Epithelial cell of esophagus (primary cell): ENCODE data around the gene CTBP2.

Source experiments
- DNase-seq: peaks from one replicate; pipeline ENCODE4 v3.0.0; 2010; ENCODE audit warnings: low read depth
- H3K4me3 ChIP-seq: 2 replicates; pipeline ENCODE4 v1.5.1; 2011; ENCODE audit warnings: mild to moderate bottlenecking, low read length, control low read depth
- CTCF ChIP-seq: IDR thresholded peaks from 2 replicates; pipeline ENCODE4 v1.5.1; 2011; ENCODE audit warnings: low read depth, mild to moderate bottlenecking, low read length, control low read depth, inconsistent platforms; ENCODE audit not compliant: insufficient read depth; ENCODE audit errors: missing control alignments

Gene CTBP2

DNA sequence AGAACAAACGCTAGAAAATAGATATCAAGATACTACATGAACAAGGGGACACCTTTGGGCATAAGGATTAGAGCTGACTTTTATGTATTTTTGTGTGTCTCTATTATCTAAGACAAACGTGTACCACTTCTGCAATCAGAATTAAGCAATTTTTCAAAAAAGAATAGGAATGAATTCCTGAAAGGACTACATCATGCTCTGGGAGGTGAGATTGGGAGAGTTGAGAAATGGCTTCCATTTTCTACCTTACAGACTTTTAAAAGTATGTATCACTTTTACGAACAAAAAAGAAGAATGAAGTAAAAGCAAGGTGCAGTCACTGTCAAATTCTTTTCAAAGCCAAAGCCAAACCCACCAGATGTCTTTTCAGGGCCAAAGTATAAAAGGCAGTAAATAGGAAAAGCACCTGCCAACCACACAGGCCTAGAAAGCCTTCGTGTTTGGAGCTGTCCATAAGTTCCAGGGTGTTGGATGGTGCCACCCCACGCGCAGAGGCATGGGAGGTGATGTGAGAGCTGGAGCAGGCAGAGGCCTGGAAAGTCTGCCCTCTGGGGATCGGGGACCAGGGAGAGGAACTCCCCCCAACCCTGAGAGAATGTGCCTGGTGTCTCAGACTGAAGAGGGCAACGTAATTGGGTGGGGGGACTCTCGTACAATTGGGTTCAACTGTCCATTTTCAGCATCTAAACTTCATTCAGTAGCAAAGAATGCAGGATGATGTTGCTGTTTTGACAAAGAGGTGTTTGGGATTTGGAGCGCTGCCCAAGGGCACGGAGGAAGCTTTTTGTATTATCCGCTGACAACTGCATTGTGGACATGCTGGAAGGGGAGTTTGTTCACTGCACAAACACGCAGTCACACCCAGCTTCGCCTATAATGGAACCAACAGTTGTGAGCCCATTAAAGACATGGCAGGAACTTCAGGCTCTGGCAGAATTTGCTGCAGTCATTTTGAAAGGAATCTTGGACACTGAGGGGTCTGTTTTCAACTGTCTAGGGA is 17.6 kb upstream of the CTBP2 start:
- DNase-seq = no peak
- H3K4me3 ChIP-seq = no peak overlapping the region
- no peak for TF ChIP-seq CTCF

- TF ChIP-seq CTCF = no peak
- no peak for DNase-seq
- no peak overlapping the region for H3K4me3 ChIP-seq
These were observed 15.4 kb upstream of the CTBP2 start for GRCh38 chr10:125175807-125176206.

DNA sequence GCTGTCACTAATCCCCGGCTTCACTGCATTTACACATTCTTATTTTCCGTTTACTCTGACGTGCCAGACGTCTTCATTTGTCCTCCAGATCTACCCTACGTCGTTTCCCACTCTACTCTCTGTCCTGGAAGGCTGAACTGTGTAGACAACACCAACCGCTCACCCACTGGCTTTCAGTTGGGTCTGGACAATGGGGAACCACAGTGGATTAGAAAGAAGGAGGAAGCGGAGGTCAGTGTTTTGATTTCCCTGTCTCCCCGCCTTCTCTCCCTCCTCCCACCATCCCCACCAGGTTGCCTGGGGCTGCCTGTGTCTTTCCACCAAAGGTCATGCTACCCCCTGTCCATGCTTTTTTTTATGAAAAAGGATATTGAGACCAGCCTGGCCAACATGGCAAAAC is 14.0 kb upstream of the CTBP2 start:
- no peak overlapping the region for H3K4me3 ChIP-seq
- no peak for TF ChIP-seq CTCF
- DNase-seq = no peak

DNA sequence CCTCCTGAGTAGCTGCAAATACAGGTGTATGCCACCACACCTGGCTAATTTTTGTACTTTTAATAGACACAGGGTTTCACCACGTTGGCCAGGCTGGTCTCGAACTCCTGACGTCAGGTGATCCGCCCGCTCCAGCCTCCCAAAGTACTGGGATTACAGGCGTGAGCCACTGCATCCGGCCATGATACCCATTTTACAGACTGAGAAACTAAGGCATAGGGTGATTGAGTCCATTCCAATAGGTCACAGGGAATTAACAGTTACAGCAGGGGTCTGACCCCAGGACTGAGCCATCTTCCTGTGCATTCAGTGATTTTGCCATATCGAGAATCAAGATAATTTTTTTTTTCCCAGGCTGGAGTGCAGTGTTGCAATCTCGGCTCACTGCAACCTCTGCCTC is 12.3 kb upstream of the CTBP2 start:
- no peak for TF ChIP-seq CTCF
- H3K4me3 ChIP-seq = no peak overlapping the region
- DNase-seq = no peak

DNA sequence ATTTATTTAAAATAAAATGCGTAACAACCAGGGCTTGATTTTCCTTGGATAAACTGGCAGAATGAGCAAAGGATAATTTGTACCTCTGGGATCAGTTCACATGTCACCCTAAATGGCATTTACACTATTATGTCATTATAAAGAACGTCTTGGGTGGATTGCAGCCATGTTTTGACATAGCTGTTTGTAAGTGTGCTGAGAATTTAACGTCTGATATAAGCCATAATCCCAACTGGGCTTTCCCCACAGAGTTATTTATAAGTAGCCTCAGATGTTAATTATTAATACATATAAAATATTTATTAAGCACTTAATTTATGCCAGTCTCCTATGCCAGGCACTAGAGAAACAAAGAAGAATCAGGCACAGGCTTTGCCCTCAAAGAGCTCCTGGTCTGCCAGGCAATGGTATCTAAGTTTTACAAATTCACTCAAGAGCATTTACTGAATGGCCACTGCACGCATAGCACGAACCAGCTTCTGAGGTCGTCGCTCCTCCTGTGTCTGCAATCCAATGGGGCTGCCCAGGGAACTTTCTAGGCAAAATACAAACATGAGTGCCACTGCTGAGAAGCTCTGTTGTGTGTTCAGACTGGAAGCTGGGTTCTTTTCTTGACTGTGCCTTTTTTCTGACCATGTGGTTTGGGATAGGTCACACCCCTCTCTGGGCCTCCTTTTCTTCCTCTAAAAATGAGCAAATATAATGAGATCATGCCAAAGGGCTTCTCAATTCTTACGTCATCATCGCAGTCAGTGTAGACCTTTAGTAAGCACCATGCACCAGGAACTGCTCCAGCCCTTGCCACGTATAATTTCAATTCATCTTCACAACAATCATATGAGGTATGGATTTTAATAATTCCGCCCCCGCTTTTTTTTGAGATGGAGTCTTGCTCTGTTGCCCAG is 11.3 kb upstream of the CTBP2 start:
- no peak for TF ChIP-seq CTCF

DNA sequence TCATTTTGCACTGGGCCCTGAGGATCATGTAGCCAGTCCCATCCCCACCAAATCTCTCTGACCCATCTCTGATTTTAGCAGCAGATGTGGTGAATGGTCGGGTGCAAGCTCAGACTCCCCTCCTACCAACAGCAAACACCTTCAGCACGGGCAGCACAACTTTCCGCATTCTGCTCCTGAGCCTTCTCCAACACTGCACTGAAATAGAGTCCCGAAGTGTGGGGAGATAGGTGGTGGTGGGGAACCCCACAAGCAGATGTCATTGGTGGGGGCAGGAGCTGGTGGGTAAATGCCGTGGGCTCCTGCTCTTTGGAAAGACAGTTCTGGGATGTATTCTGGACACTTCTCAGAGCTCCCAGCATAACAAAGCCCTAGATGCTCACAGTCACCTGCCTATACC is 9.6 kb upstream of the CTBP2 start:
- TF ChIP-seq CTCF = no peak
- DNase-seq = no peak
- no peak overlapping the region for H3K4me3 ChIP-seq

More for the DNA sequence above, 11.3 kb upstream of the CTBP2 start:
- H3K4me3 ChIP-seq = no peak overlapping the region
- DNase-seq = no peak
